Epithelial cell of alveolus of lung (primary cell): ENCODE measurements around the gene CCR1. TPM values are rescaled to one million over a fixed set of nuclear protein-coding genes. Genes with fewer than 3 reads are reported as not detected.

Experiments
- total RNA-seq: library from RNA; depleted of rRNA; stranded (reverse); fragments of >200 nt; gene quantifications from 2 replicates; pipeline ENCODE4 v1.2.1, GENCODE V29; 2015

The CCR1 gene
- 0.08 TPM in 1 of 2 replicates, not detected in the other for total RNA-seq

DNA sequence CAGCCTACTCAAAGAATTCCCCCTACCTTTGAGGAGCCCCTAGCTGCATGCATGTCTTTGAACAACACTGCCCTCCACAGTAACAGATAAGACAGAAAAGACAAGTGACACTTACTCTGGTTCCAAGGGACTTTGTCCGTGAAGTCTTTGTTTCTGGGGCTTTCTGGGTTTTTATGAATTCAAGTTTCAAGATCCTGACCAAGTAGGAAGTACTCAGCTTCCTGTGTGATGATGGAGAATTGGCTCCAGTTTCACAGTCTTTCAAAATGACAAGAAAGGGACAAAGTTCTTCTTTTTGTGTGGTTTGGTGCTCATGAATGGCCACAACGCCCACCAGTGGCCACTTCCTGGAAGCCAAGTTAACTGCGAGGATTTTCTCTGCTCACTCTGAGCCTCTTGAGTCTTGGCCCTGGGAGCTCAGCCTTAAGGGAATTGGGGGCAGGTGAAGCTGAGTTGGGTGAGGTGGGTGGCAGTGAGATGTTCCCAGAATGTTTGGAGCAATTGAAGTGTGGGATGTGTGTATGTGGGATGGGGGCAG is at the start of gene CCR1:
Gene CCR1 (minus strand): TSS at position 147 of the 538 bp plus-strand sequence. CDS start 4,000 bp downstream, outside the sequence.

DNA sequence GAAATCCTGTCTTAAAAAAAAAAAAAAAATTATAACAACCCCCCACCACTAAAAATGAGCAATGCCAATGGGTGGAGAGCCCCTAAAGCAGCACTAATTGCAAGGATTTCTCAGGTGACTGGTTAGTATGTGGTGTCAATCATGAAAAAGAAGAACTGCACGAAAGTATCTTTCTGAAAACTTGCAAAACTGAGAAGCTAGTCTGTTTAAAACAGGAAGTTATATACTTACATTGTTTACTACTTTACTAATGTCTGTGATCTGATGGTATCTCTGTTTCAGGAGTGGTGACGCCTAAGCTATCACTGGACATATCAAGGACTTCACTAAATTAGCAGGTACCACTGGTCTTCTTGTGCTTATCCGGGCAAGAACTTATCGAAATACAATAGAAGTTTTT is 34.0 kb upstream of the CCR1 start, which contains the start of gene CCR3:
Gene CCR3 (plus strand): TSS at position 341 of the 400 bp plus-strand sequence. CDS start 22,699 bp downstream, outside the sequence.

Other genes starting within 250 kb of the CCR1 start
- 10.0 and 13.4 TPM in 2 replicates for gene FYCO1, start 212.5 kb downstream of the CCR1 start, total RNA-seq
- gene XCR1, start 180.8 kb downstream of the CCR1 start, total RNA-seq: not detected in 2 replicates
- not detected in 2 replicates for gene CCR3, start 34.1 kb upstream of the CCR1 start, total RNA-seq
- gene CCR2, start 145.8 kb upstream of the CCR1 start, total RNA-seq: not detected in 2 replicates
- gene CCR5, start 162.6 kb upstream of the CCR1 start, total RNA-seq: not detected in 2 replicates
- gene CCRL2, start 198.9 kb upstream of the CCR1 start, total RNA-seq: 0.39 TPM in 1 of 2 replicates, not detected in the other